Sigmoid colon (tissue), 4 donors: Measurements from ENCODE around the gene TBP.

Source experiments
- CTCF ChIP-seq, 4 experiments: fragments of 450-650 bp in 3 of 4; fragments of 200-600 bp in 1 of 4; IDR thresholded peaks; one replicate each; pipeline ENCODE4 v1.5.1; 2016 to 2019; ENCODE audit warnings: antibody characterized with exemption in 4 of 4, mild to moderate bottlenecking in 3 of 4, moderate library complexity in 2 of 4
- EP300 ChIP-seq, 4 donors: sonication (generic); formaldehyde crosslinking; IDR thresholded peaks; one replicate each; pipeline ENCODE4 v1.6.1; 2017; ENCODE audit warnings: antibody characterized with exemption in 4 of 4
- POLR2A ChIP-seq, 2 donors: fragments of 450-650 bp; IDR thresholded peaks; one replicate each; pipeline ENCODE4 v1.6.1; 2016; ENCODE audit warnings: antibody characterized with exemption in 2 of 2, mild to moderate bottlenecking in 2 of 2, moderate library complexity in 2 of 2
- POLR2AphosphoS5 ChIP-seq, 4 donors: sonication (generic); formaldehyde crosslinking; IDR thresholded peaks; one replicate each; pipeline ENCODE4 v1.6.1; 2017; ENCODE audit warnings: antibody characterized with exemption in 4 of 4

DNA sequence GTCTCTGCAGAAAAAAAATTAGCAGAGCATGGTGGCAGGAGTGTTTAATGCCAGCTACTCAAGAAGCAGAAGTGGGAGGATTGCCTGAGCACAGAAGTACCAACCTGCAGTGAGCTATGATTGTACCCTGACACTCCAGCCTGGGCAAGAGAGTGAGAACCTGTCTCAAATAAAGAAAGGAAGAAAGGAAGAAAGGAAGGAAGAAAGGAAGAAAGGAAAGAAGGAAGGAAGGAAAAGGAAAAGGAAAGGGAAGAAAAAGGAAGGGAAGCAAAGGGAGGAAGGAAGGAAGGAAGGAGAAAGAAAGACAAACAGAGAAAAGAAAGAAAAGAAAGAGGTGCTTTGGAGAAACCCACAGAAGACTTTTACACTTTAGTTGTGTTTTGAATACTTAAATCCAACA, 43.1 kb downstream of the TBP start:
- no peak for TF ChIP-seq POLR2A (IDR thresholded peaks at IDR 0.05)
- TF ChIP-seq CTCF (IDR thresholded peaks at IDR 0.05), result no peak
- no peak for TF ChIP-seq POLR2AphosphoS5 (IDR thresholded peaks at IDR 0.05)
- no peak for TF ChIP-seq EP300 (IDR thresholded peaks at IDR 0.05)
